ENCODE measurements around the gene HSPG2.

DNA sequence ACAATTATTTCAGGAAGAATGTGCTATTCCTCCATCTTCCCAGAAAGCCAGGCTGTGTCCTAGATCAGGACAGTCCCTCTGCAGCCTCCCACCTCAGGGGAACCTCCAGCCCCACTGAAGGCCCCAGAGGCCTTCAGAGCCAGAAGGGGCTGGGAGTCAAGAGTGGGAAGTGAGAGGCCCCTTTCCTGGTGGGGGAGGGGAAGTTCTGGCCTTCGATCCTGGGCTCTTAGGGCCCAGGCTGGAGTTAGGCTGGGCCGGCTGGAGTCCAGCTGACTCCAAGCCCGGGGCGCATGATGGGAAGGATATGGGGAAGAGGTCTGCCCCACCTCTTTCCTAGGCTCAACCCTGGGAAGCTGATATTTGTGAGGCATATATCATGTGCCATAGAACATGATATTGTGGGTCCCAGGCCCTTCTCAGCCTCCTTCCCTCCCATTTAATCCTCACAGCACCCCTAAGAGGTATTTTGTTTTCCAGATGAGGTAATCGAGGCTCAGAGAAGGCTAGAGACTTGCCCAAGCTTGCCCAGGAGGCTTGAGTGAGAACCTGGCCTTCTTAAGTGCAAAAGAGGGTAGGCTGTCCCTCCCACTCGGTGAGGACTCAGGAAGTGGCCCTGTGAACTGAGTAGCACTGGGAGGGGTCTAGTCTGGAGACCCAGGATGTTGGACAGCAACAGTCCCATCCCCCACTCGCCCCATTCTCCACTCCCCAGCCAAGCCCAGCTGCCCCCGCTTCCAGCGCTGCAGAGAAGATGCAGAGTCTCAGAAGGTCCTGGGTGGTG lies 18.6 kb upstream of the HSPG2 start:
- TF ChIP-seq, protein P1, sequence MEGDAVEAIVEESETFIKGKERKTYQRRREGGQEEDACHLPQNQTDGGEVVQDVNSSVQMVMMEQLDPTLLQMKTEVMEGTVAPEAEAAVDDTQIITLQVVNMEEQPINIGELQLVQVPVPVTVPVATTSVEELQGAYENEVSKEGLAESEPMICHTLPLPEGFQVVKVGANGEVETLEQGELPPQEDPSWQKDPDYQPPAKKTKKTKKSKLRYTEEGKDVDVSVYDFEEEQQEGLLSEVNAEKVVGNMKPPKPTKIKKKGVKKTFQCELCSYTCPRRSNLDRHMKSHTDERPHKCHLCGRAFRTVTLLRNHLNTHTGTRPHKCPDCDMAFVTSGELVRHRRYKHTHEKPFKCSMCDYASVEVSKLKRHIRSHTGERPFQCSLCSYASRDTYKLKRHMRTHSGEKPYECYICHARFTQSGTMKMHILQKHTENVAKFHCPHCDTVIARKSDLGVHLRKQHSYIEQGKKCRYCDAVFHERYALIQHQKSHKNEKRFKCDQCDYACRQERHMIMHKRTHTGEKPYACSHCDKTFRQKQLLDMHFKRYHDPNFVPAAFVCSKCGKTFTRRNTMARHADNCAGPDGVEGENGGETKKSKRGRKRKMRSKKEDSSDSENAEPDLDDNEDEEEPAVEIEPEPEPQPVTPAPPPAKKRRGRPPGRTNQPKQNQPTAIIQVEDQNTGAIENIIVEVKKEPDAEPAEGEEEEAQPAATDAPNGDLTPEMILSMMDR (IDR thresholded peaks at IDR 0.05) = no peak
- TF ChIP-seq ZFX (IDR thresholded peaks at IDR 0.05; ENCODE audit: borderline replicate concordance) = no peak

All from 22Rv1 (cell line).